Measurements from ENCODE around the gene HIBCH.
"Not testable (repeated sequence)": the region's sequence is repeated elsewhere in the genome, so short reads cannot be mapped to it uniquely, and the experiment has no call there.

Gene HIBCH

GRCh38 chr2:190270298-190270697 is 49.3 kb downstream of the HIBCH start:
- no peak for TF ChIP-seq CTCF (IDR thresholded peaks at IDR 0.05; ENCODE audit: extremely low read depth, insufficient read depth, missing control alignments)
- no peak for DNase-seq (ENCODE audit: low spot score)
- in situ Hi-C loops (cut with MboI; ENCODE audit: low pct_unique_long_range_greater_than_20kb, low sequenced_read_pairs, unreplicated experiment) = no loop called here

- DNase-seq (ENCODE audit: low spot score); in situ Hi-C loops (cut with MboI; ENCODE audit: low pct_unique_long_range_greater_than_20kb, low sequenced_read_pairs, unreplicated experiment): not testable (repeated sequence)
Measured at GRCh38 chr2:190269699-190270098, 49.9 kb downstream of the HIBCH start.

GRCh38 chr2:190267302-190267701 is 52.3 kb downstream of the HIBCH start:
- in situ Hi-C loops (cut with MboI; ENCODE audit: low pct_unique_long_range_greater_than_20kb, low sequenced_read_pairs, unreplicated experiment) = no loop called here
- no peak for DNase-seq (ENCODE audit: low spot score)

GRCh38 chr2:190266314-190266713 is 53.3 kb downstream of the HIBCH start:
- DNase-seq (ENCODE audit: low spot score) = no peak
- in situ Hi-C loops (cut with MboI; ENCODE audit: low pct_unique_long_range_greater_than_20kb, low sequenced_read_pairs, unreplicated experiment) = no loop called here
- TF ChIP-seq CTCF (IDR thresholded peaks at IDR 0.05; ENCODE audit: extremely low read depth, insufficient read depth, missing control alignments) = no peak

More at GRCh38 chr2:190267302-190267701, 52.3 kb downstream of the HIBCH start:
- TF ChIP-seq CTCF (IDR thresholded peaks at IDR 0.05; ENCODE audit: extremely low read depth, insufficient read depth, missing control alignments) = no peak

- DNase-seq (ENCODE audit: low spot score) = no peak
- in situ Hi-C loops (cut with MboI; ENCODE audit: low pct_unique_long_range_greater_than_20kb, low sequenced_read_pairs, unreplicated experiment) = no loop called here
- TF ChIP-seq CTCF (IDR thresholded peaks at IDR 0.05; ENCODE audit: extremely low read depth, insufficient read depth, missing control alignments) = no peak
Measured at GRCh38 chr2:190261851-190262250, 57.8 kb downstream of the HIBCH start.

GRCh38 chr2:190256087-190256486 is 63.5 kb downstream of the HIBCH start:
- TF ChIP-seq CTCF (IDR thresholded peaks at IDR 0.05; ENCODE audit: extremely low read depth, insufficient read depth, missing control alignments) = no peak
- no peak for DNase-seq (ENCODE audit: low spot score)
- in situ Hi-C loops (cut with MboI; ENCODE audit: low pct_unique_long_range_greater_than_20kb, low sequenced_read_pairs, unreplicated experiment) = no loop called here

- no peak for DNase-seq (ENCODE audit: low spot score)
- TF ChIP-seq CTCF (IDR thresholded peaks at IDR 0.05; ENCODE audit: extremely low read depth, insufficient read depth, missing control alignments) = no peak
- in situ Hi-C loops (cut with MboI; ENCODE audit: low pct_unique_long_range_greater_than_20kb, low sequenced_read_pairs, unreplicated experiment) = no loop called here
Measured at GRCh38 chr2:190255676-190256075, 64.0 kb downstream of the HIBCH start.

Data from GM13977 (cell line).